Thoracic aorta (tissue), 2 donors: ENCODE measurements around the gene RTRAF. TPM values are rescaled to one million over a fixed set of nuclear protein-coding genes. Genes with fewer than 3 reads are reported as not detected.

ENCODE experiments used
- ATAC-seq: fragments of 150-250 bp; one replicate; pipeline ENCODE4 v1.8.0; 2017; ENCODE audit warnings: low read depth; ENCODE audit not compliant: insufficient number of reproducible peaks, low FRiP score
- DNase-seq: peaks from one replicate; pipeline ENCODE4 v3.0.0-alpha.2; 2020; ENCODE audit warnings: low spot score
- H3K27ac ChIP-seq, 2 donors: fragments of 200-600 bp; sonication (generic); 1 replicate in 1 of 2; 2 replicates in 1 of 2; pipeline ENCODE4 v1.5.1; 2016; ENCODE audit warnings: mild to moderate bottlenecking in 2 of 2, moderate library complexity in 2 of 2
- H3K27me3 ChIP-seq: fragments of 200-600 bp; sonication (generic); replicated peaks from 2 replicates; pipeline ENCODE4 v1.6.0; 2016; ENCODE audit warnings: mild to moderate bottlenecking; ENCODE audit not compliant: insufficient read depth
- H3K36me3 ChIP-seq: fragments of 200-600 bp; sonication (generic); one replicate; pipeline ENCODE4 v1.5.1; 2016
- H3K4me1 ChIP-seq, 2 donors: fragments of 200-600 bp; sonication (generic); 1 replicate in 1 of 2; 2 replicates in 1 of 2; pipeline versions ENCODE4 v1.5.1 to v1.6.0; 2016; ENCODE audit warnings: low read depth in 2 of 2, mild to moderate bottlenecking in 1 of 2; ENCODE audit not compliant: control insufficient read depth in 1 of 2
- H3K4me3 ChIP-seq: fragments of 200-600 bp; sonication (generic); 2 replicates; pipeline ENCODE4 v1.5.1; 2016; ENCODE audit warnings: mild to moderate bottlenecking
- H3K9me3 ChIP-seq: fragments of 200-600 bp; sonication (generic); 2 replicates; pipeline ENCODE4 v1.5.1; 2016
- total RNA-seq, 2 donors: library from RNA; depleted of rRNA; stranded (reverse); fragments of >200 nt; gene quantifications; one replicate each; pipeline versions ENCODE4 v1.1.0 to v1.2.3, GENCODE V29; 2016
- TF ChIP-seq, protein P1 (sequence below): fragments of 200-600 bp; sonication (generic); IDR thresholded peaks from one replicate; pipeline ENCODE4 v1.5.1; 2019; ENCODE audit warnings: antibody characterized with exemption

Gene RTRAF
- total RNA-seq, 2 donors from 2014 or later: 36.9 to 44.8 TPM

DNA sequence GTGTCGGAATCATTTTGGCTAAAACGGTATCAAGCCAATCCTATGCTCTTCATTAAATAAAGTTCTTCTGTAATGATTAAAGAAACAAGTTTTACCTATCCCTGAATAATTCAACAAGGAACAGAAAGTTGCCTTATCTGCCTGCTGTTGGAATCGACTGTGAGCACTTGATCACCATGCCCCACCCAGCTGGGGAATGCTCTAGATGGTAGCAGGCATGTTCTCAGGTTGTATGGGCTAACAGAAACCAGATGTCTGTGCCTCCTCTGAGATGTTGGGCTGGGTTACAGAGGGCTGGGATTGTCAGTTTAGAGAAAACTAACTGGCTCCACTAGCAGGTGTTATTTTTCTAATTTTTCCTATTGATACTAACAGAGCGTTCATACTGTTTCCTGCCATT is 28.9 kb downstream of the RTRAF start:
- no peak overlapping the region for H3K27ac ChIP-seq
- ATAC-seq (no peak), DNase-seq (no peak)
- no peaks in the 10 kb centered on the region for H3K9me3 ChIP-seq
- H3K4me3 ChIP-seq: no peak overlapping the region
- peaks cover 0 to under 1% of the 10 kb centered on the region in 2 donors for H3K4me1 ChIP-seq
- TF ChIP-seq, protein P1, sequence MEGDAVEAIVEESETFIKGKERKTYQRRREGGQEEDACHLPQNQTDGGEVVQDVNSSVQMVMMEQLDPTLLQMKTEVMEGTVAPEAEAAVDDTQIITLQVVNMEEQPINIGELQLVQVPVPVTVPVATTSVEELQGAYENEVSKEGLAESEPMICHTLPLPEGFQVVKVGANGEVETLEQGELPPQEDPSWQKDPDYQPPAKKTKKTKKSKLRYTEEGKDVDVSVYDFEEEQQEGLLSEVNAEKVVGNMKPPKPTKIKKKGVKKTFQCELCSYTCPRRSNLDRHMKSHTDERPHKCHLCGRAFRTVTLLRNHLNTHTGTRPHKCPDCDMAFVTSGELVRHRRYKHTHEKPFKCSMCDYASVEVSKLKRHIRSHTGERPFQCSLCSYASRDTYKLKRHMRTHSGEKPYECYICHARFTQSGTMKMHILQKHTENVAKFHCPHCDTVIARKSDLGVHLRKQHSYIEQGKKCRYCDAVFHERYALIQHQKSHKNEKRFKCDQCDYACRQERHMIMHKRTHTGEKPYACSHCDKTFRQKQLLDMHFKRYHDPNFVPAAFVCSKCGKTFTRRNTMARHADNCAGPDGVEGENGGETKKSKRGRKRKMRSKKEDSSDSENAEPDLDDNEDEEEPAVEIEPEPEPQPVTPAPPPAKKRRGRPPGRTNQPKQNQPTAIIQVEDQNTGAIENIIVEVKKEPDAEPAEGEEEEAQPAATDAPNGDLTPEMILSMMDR: no peak
- H3K27me3 ChIP-seq: no peaks in the 10 kb centered on the region
- peaks cover 2% of the 10 kb centered on the region for H3K36me3 ChIP-seq

DNA sequence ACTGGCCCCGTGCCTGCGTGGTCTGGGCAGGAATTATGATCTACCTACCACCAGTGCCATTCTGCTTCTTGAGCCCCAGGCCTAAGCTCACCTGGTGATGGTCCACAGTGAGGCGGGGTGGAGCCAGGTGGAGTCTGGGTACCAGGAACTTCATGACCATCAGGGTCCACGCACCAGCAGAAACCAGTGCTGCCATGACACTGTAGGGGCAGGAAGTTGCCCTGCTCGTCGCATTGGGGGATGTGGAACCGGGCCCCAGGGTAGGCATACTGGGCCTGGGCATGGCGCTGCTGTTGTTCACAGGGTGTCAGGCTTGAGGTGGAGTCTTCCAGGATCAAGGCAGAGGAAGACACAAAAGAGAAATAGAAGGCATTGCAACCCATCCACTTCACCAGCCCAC is 29.6 kb downstream of the RTRAF start:
- Histone ChIP-seq H3K27me3 (no peaks in the 10 kb centered on the region), H3K27ac (no peak overlapping the region), H3K36me3 (peaks cover 2% of the 10 kb centered on the region), H3K9me3 (no peaks in the 10 kb centered on the region), H3K4me3 (no peak overlapping the region), H3K4me1 (peaks cover 0 to 6% of the 10 kb centered on the region in 2 donors)
- TF ChIP-seq, protein P1: no peak
- DNase-seq: no peak
- no peak for ATAC-seq

GRCh38 chr14:52020161-52020714 is 30.9 kb downstream of the RTRAF start:
- Histone ChIP-seq H3K9me3 (no peaks in the 10 kb centered on the region), H3K4me3 (no peak overlapping the region), H3K36me3 (peaks cover 2% of the 10 kb centered on the region), H3K27ac (no peak overlapping the region), H3K27me3 (no peaks in the 10 kb centered on the region), H3K4me1 (peaks cover 4 to 18% of the 10 kb centered on the region in 2 donors)
- ATAC-seq (no peak), DNase-seq (no peak)
- TF ChIP-seq, protein P1: no peak

GRCh38 chr14:52020866-52021717 is 31.7 kb downstream of the RTRAF start:
- DNase-seq (no peak), ATAC-seq (no peak)
- peaks cover 2% of the 10 kb centered on the region for H3K36me3 ChIP-seq
- H3K27me3 ChIP-seq: no peaks in the 10 kb centered on the region
- TF ChIP-seq, protein P1: no peak
- no peaks in the 10 kb centered on the region for H3K9me3 ChIP-seq
- no peak overlapping the region for H3K4me3 ChIP-seq
- H3K27ac ChIP-seq: no peak overlapping the region
- H3K4me1 ChIP-seq: peaks cover 4 to 27% of the 10 kb centered on the region in 2 donors

DNA sequence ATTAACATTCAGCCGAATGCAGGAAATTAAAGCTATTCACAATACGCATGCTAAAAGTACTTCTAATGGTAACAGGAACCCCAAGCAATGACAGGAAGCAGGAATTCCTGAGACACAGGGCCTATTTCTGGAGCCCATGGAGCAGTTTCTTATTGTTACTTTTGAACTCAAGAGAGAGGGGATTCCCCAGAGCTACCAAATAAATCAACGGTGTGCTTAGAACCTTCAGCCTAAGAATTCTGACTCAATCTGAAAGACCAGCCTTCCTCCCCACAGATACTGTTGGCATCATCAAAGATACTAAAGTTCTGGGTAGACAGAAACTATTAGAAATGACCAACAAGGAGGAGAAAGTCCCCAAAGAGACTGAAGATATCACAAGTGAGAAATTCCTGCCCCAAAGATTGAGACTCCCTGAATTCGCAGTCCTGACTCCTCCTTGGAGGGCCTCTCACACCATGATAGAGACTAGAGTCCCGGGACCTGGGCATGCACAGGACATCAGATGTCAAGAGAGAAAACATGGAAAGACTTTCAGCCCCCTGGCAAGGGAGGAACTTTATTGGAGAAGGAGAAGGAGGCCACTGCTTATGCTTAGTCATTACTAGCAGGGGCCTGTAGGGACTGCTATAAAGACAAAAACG is 32.7 kb downstream of the RTRAF start:
- Histone ChIP-seq H3K27me3 (no peaks in the 10 kb centered on the region), H3K27ac (no peak overlapping the region), H3K4me3 (no peak overlapping the region), H3K36me3 (peaks cover 2% of the 10 kb centered on the region), H3K4me1 (peaks cover 4 to 28% of the 10 kb centered on the region in 2 donors), H3K9me3 (no peaks in the 10 kb centered on the region)
- TF ChIP-seq, protein P1: no peak
- DNase-seq: no peak
- ATAC-seq: no peak
